Activated CD4-positive, alpha-beta T cell treated with anti-CD3 and anti-CD28 coated beads for 36 hours (primary cell): ENCODE results near the gene MAN2B1. TPM values are rescaled to one million over a fixed set of nuclear protein-coding genes. Genes with fewer than 3 reads are reported as not detected.

ENCODE experiments used
- ATAC-seq: fragments of 200-7000 bp; cut with Tn5 transposase; one replicate; pipeline ENCODE4 v1.10.0; 2021; ENCODE audit warnings: mild to moderate bottlenecking, moderate library complexity
- CTCF ChIA-PET: fragments of 350-600 bp; sonication (Branson Sonifier 250); formaldehyde crosslinking; loops from one replicate; lab custom pipeline; 2021; ENCODE audit warnings: antibody characterized with exemption; lab: Charles Lee
- POLR2A ChIA-PET: fragments of 350-600 bp; sonication (Branson Sonifier 250); formaldehyde crosslinking; loops from one replicate; lab custom pipeline; 2021; ENCODE audit warnings: antibody characterized with exemption, inconsistent platforms; lab: Charles Lee
- DNase-seq: peaks from one replicate; pipeline ENCODE4 v3.0.0-alpha.2; 2020
- H3K27ac Mint-ChIP-seq: one replicate; pipeline ENCODE4 v1.8.0; 2021; ENCODE audit warnings: mixed read lengths
- H3K27me3 Mint-ChIP-seq: one replicate; pipeline ENCODE4 v1.8.0; 2021; ENCODE audit warnings: mixed read lengths
- H3K36me3 Mint-ChIP-seq: one replicate; pipeline ENCODE4 v1.8.0; 2021; ENCODE audit warnings: low read depth, mixed read lengths
- H3K4me1 Mint-ChIP-seq: one replicate; pipeline ENCODE4 v1.8.0; 2021; ENCODE audit warnings: mixed read lengths
- H3K4me3 Mint-ChIP-seq: one replicate; pipeline ENCODE4 v1.8.0; 2021; ENCODE audit warnings: mild to moderate bottlenecking, moderate library complexity, mixed read lengths
- H3K9me3 Mint-ChIP-seq: one replicate; pipeline ENCODE4 v1.8.0; 2021; ENCODE audit warnings: low read depth, mixed read lengths
- intact Hi-C, 2 experiments: fragments of 100-400 bp; cut with DNase I in 1 of 2; cut with micrococcal nuclease in 1 of 2; formaldehyde crosslinking; loops; one replicate each; pipeline versions ENCODE4 v1.14.2 to v1.15.1; 2022 to 2024; cut with DNase I, micrococcal nuclease
- total RNA-seq, 2 experiments: library from RNA; stranded (reverse); gene quantifications; one replicate each; pipeline ENCODE4 v1.2.3, GENCODE V29; 2021

Gene MAN2B1
- total RNA-seq, 2 experiments from 2014 or later = 118 to 154 TPM

- intact Hi-C loops = loop anchor here (2.0 to 5.0 kb wide), 5 partner anchors 47 to 506 kb away; partner anchors contain the start of genes NACC1 (in 1 of the 2), RAD23A (in 1 of the 2) and TRMT1 (in 1 of the 2)
- no peaks in the 10 kb centered on the region for H3K9me3 Mint-ChIP-seq
- ChIA-PET CTCF (interaction anchor here (0.7 to 1.3 kb wide), 2 partner anchors 12 to 60 kb away, joined by 3 read pairs; no protein-coding TSS in a partner anchor), POLR2A (interaction anchor here (0.8 to 1.2 kb wide), 3 partner anchors 55 to 126 kb away, joined by 4 to 5 read pairs (median 4); partner anchors contain the start of genes MAN2B1 and WDR83)
- ATAC-seq = no peak
- H3K4me3 Mint-ChIP-seq = peak overlapping the region; percentile 94
- H3K27ac Mint-ChIP-seq = peak overlapping the region; percentile 99
- no peak for DNase-seq
- H3K36me3 Mint-ChIP-seq = peaks cover 24% of the 10 kb centered on the region
- H3K4me1 Mint-ChIP-seq = peaks cover 37% of the 10 kb centered on the region
- no peaks in the 10 kb centered on the region for H3K27me3 Mint-ChIP-seq
These were observed 55.2 kb downstream of the MAN2B1 start for GRCh38 chr19:12611361-12611699.

GRCh38 chr19:12610540-12611360 lies 55.8 kb downstream of the MAN2B1 start, which contains the start of the genes ZNF490 and ZNF791:
Gene ZNF490, minus strand, starts transcription at chr19:12610813. Its CDS starts 133 bp downstream, at chr19:12610680.
Gene ZNF791, plus strand, starts transcription at chr19:12610920. Its CDS starts 160 bp downstream, at chr19:12611080.
- POLR2A ChIA-PET = interaction anchor here (0.6 to 1.2 kb wide), 7 partner anchors 29 to 126 kb away, joined by 3 to 5 read pairs (median 3); partner anchors contain the start of genes DHPS, FBXW9, MAN2B1 and TRIR
- Mint-ChIP-seq H3K9me3 (no peaks in the 10 kb centered on the region), H3K36me3 (peaks cover 18% of the 10 kb centered on the region), H3K4me1 (peaks cover 31% of the 10 kb centered on the region), H3K27me3 (no peaks in the 10 kb centered on the region), H3K27ac (peak within 1 kb of the TSS; percentile 99), H3K4me3 (peak within 1 kb of the TSS; percentile 94)
- peak; percentile 91 for ATAC-seq
- intact Hi-C loops = loop anchor here (1.0 to 5.0 kb wide), 12 partner anchors 30 to 507 kb away; partner anchors contain the start of genes DHPS (in 1 of the 2), NACC1 (in 1 of the 2), RAD23A (in 1 of the 2) and TRIR (in 1 of the 2)
- CTCF ChIA-PET = interaction anchor here (0.6 to 1.5 kb wide), 5 partner anchors 8 to 253 kb away, joined by 3 to 6 read pairs (median 3); no protein-coding TSS in a partner anchor
- peak; percentile 98 for DNase-seq

DNA sequence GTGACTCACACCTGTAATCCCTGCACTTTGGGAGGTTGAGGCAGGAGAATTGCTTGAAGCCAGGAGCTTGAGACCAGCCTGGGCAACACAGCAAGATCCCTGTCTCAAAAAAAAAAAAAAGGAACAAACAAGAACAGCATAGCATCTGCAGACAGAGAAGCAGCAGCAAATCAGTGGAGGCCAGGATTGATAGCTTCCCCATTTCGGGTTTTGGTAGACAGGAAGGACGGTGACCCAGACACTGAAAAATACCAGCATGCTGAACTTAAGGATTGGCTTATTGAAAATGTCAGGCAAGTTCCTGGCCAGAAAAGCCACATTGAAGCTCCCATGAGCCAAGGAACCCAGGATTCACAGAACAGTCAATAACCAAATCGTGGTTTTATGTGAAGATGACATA lies 58.9 kb downstream of the MAN2B1 start:
- no peak overlapping the region for H3K4me3 Mint-ChIP-seq
- CTCF ChIA-PET = interaction anchor here (0.8 kb wide), 1 partner anchor 32 kb away, joined by 3 read pairs; no protein-coding TSS in a partner anchor
- ATAC-seq (no peak), DNase-seq (no peak)
- POLR2A ChIA-PET = interaction anchor here (1.4 kb wide), 1 partner anchor 112 kb away, joined by 4 read pairs; no protein-coding TSS in a partner anchor
- H3K4me1 Mint-ChIP-seq = peaks cover 28% of the 10 kb centered on the region
- no peak overlapping the region for H3K27ac Mint-ChIP-seq
- H3K36me3 Mint-ChIP-seq = peaks cover 7% of the 10 kb centered on the region
- intact Hi-C loops = no loop called here
- H3K9me3 Mint-ChIP-seq = no peaks in the 10 kb centered on the region
- no peaks in the 10 kb centered on the region for H3K27me3 Mint-ChIP-seq

DNA sequence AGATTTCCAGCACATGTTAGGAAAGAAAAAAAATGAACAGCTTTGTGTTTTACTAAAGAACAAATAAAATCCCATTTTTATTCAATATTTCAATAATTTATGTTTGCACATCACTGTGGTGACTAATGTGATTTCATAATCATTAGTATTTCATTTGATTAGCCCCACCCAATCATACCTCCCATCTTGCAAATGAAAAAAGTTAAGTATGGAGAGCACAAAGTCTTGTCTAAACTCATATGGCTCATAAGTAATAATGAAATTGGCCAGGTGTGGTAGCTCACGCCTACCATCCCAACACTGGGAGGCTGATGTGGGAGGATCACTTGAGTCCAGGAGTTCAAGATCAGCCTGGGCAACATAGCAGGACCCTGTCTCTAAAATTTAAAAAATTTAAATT lies 59.7 kb downstream of the MAN2B1 start:
- ATAC-seq = no peak
- ChIA-PET POLR2A (no interaction called here), CTCF (no interaction called here)
- H3K27ac Mint-ChIP-seq = no peak overlapping the region
- peaks cover 26% of the 10 kb centered on the region for H3K4me1 Mint-ChIP-seq
- DNase-seq = no peak
- no peaks in the 10 kb centered on the region for H3K9me3 Mint-ChIP-seq
- H3K36me3 Mint-ChIP-seq = peaks cover 7% of the 10 kb centered on the region
- H3K4me3 Mint-ChIP-seq = no peak overlapping the region
- intact Hi-C loops = no loop called here
- H3K27me3 Mint-ChIP-seq = no peaks in the 10 kb centered on the region

- intact Hi-C loops = loop anchor here in 1 of 2 experiments (1.0 kb wide), 1 partner anchor 10 kb away; no protein-coding TSS in a partner anchor
- H3K27ac Mint-ChIP-seq = peak overlapping the region; percentile 19
- POLR2A ChIA-PET = interaction anchor here (0.6 to 1.0 kb wide), 5 partner anchors 10 to 289 kb away, joined by 3 to 11 read pairs (median 5); partner anchors contain the start of gene ZNF563
These were observed 62.8 kb downstream of the MAN2B1 start for GRCh38 chr19:12603714-12604113.

DNA sequence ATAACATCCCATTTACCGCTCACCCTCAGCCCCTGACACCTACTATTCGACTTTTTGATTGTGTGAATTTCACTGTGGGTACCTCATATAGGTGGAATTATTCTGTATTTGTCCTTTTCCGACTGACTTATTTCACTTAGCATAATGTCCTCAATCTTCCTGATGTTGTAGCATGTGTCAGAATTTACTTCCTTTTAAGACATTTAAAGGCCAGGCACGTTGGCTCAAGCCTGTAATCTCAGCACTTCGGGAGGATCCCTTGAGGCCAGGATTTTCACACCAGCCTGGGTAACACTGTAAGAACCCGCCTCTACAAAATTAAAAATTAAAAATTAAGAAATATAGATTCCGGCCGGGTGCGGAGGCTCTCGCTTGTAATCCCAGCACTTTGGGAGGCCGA lies 68.9 kb downstream of the MAN2B1 start:
- POLR2A ChIA-PET = no interaction called here
- no peak for ATAC-seq
- H3K4me3 Mint-ChIP-seq = no peak overlapping the region
- no peak for DNase-seq
- peaks cover 8% of the 10 kb centered on the region for H3K36me3 Mint-ChIP-seq
- no peak overlapping the region for H3K27ac Mint-ChIP-seq
- no peaks in the 10 kb centered on the region for H3K4me1 Mint-ChIP-seq
- intact Hi-C loops = no loop called here
- no peaks in the 10 kb centered on the region for H3K27me3 Mint-ChIP-seq
- CTCF ChIA-PET = interaction anchor here (1.2 kb wide), 1 partner anchor 38 kb away, joined by 4 read pairs; no protein-coding TSS in a partner anchor
- no peaks in the 10 kb centered on the region for H3K9me3 Mint-ChIP-seq

More at GRCh38 chr19:12603714-12604113, 62.8 kb downstream of the MAN2B1 start:
- Mint-ChIP-seq H3K27me3 (no peaks in the 10 kb centered on the region), H3K9me3 (no peaks in the 10 kb centered on the region), H3K36me3 (peaks cover 7% of the 10 kb centered on the region), H3K4me1 (peaks cover 17% of the 10 kb centered on the region), H3K4me3 (no peak overlapping the region)
- peak; percentile 80 for DNase-seq
- ATAC-seq = peak; percentile 98
- CTCF ChIA-PET = interaction anchor here (0.6 to 1.4 kb wide), 9 partner anchors 10 to 579 kb away, joined by 3 to 5 read pairs (median 3); partner anchors contain the start of gene GET3

DNA sequence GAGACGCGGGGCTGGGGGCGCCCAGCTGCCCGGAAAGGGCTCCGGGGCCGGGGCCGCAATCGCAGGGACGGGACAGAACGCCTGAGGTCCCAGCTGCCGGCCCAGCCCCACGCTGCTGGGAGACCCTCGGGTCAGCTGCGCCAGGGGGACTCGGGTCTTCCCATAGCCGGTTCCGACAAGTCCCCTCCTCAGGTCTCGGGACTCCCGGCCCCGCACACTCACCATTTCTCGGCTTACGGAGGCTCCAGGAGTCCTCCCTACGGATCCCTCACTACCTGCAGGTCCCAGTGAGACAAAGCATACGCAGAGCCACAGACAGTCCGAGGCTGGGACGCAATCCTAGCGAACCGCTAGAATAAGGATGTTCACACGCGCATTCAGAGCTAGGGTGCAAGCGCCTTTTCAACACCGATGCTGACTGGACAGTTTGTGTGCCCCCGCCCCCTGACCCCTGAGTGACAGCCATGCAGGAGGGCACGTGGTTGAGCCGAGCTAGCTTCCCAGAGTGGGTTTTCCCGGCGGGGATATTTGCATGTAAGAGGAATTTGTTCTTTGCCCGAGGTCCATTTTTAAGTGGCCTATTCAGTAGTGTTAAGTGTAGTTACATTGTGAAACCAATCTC lies 69.5 kb downstream of the MAN2B1 start:
- H3K27ac Mint-ChIP-seq = no peak overlapping the region
- DNase-seq = no peak
- ATAC-seq = no peak
- H3K4me1 Mint-ChIP-seq = no peaks in the 10 kb centered on the region
- H3K9me3 Mint-ChIP-seq = no peaks in the 10 kb centered on the region
- ChIA-PET POLR2A (interaction anchor here (0.6 kb wide), 1 partner anchor 180 kb away, joined by 3 read pairs; no protein-coding TSS in a partner anchor), CTCF (no interaction called here)
- H3K36me3 Mint-ChIP-seq = peaks cover 8% of the 10 kb centered on the region
- H3K27me3 Mint-ChIP-seq = no peaks in the 10 kb centered on the region
- intact Hi-C loops = no loop called here
- H3K4me3 Mint-ChIP-seq = no peak overlapping the region

Other genes with a start within 250 kb of the MAN2B1 start
- 1 to 10 TPM; 3.4 to 4.0 TPM for gene ZNF443, start 225.7 kb downstream of the MAN2B1 start, total RNA-seq
- 1 to 10 TPM; 1.7 to 2.1 TPM for gene ZNF709, start 181.9 kb downstream of the MAN2B1 start, total RNA-seq
- gene ZNF564, start 115.3 kb downstream of the MAN2B1 start, total RNA-seq = 1 to 10 TPM; 5.2 to 5.6 TPM
- gene ZNF490, start 55.9 kb downstream of the MAN2B1 start, total RNA-seq = 1 to 10 TPM; 7.7 to 8.7 TPM
- gene ZNF791, start 55.8 kb downstream of the MAN2B1 start, total RNA-seq = 10 to 100 TPM; 16.1 to 18.1 TPM
- 10 to 100 TPM; 13.5 to 19.5 TPM for gene WDR83, start 65 bp upstream of the MAN2B1 start, total RNA-seq
- 100 to 1,000 TPM; 101 to 112 TPM for gene DHPS, start 15.1 kb upstream of the MAN2B1 start, total RNA-seq
- gene GNG14, start 21.3 kb upstream of the MAN2B1 start, total RNA-seq = not detected
- 1 to 10 TPM; 8.3 to 8.8 TPM for gene FBXW9, start 29.9 kb upstream of the MAN2B1 start, total RNA-seq
- gene TNPO2, start 57.2 kb upstream of the MAN2B1 start, total RNA-seq = 100 to 1,000 TPM in 1 of 2 experiments, 10 to 100 TPM in 1; 84.8 to 101 TPM
- 100 to 1,000 TPM; 160 to 215 TPM for gene TRIR, start 67.9 kb upstream of the MAN2B1 start, total RNA-seq
- gene GET3, start 70.8 kb upstream of the MAN2B1 start, total RNA-seq = 10 to 100 TPM; 53.7 to 61.9 TPM
- gene BEST2, start 85.0 kb upstream of the MAN2B1 start, total RNA-seq = not detected
- 10 to 100 TPM; 20.4 to 20.9 TPM for gene HOOK2, start 108.8 kb upstream of the MAN2B1 start, total RNA-seq
- 100 to 1,000 TPM; 375 to 412 TPM for gene JUNB, start 124.7 kb upstream of the MAN2B1 start, total RNA-seq
- gene PRDX2, start 135.1 kb upstream of the MAN2B1 start, total RNA-seq = 100 to 1,000 TPM; 261 to 325 TPM
- gene THSD8, start 135.3 kb upstream of the MAN2B1 start, total RNA-seq = 10 to 100 TPM; 31.0 to 48.2 TPM
- gene RNASEH2A, start 139.8 kb upstream of the MAN2B1 start, total RNA-seq = 10 to 100 TPM; 27.0 to 51.1 TPM
- gene RTBDN, start 167.8 kb upstream of the MAN2B1 start, total RNA-seq = not detected
- gene MAST1, start 171.8 kb upstream of the MAN2B1 start, total RNA-seq = 1 to 10 TPM; 1.8 to 2.7 TPM
- gene DNASE2, start 214.7 kb upstream of the MAN2B1 start, total RNA-seq = 10 to 100 TPM; 22.5 to 24.3 TPM
- gene KLF1, start 220.5 kb upstream of the MAN2B1 start, total RNA-seq = under 1 TPM; 0.18 to 0.37 TPM
- gene GCDH, start 224.4 kb upstream of the MAN2B1 start, total RNA-seq = 10 to 100 TPM; 36.2 to 41.1 TPM